HEK293 (cell line): ENCODE results near the gene GPR62.

Source experiments
- CTCF ChIA-PET: fragments of 350-600 bp; formaldehyde crosslinking; extraction: SDS; loops from one replicate; lab custom pipeline; 2021; ENCODE audit warnings: antibody characterized with exemption; lab: Yijun Ruan, JAX
- POLR2A ChIA-PET: fragments of 300-600 bp; formaldehyde crosslinking; extraction: SDS; loops from one replicate; lab custom pipeline; 2020; ENCODE audit warnings: antibody characterized with exemption, inconsistent platforms; lab: Yijun Ruan, JAX
- H3K27ac ChIP-seq: fragments of 200-500 bp; sonication (Bioruptor generic); 2 replicates; pipeline ENCODE4 v1.5.1; 2014; ENCODE audit warnings: low read depth, low read length, control low read depth, inconsistent platforms; ENCODE audit errors: extremely low read depth
- H3K36me3 ChIP-seq, 2 experiments: fragments of 200-500 bp in 1 of 2; sonication (Bioruptor generic) in 1 of 2; 1 replicate in 1 of 2; 2 replicates in 1 of 2; pipeline ENCODE4 v1.5.1; 2014 to 2017; ENCODE audit warnings: inconsistent platforms in 2 of 2, low read length in 2 of 2; ENCODE audit not compliant: control insufficient read depth in 2 of 2, insufficient read depth in 1 of 2
- H3K4me1 ChIP-seq: fragments of 200-500 bp; sonication (Bioruptor generic); 2 replicates; pipeline ENCODE4 v1.5.1; 2014; ENCODE audit warnings: mild to moderate bottlenecking, low read length, inconsistent platforms; ENCODE audit not compliant: control insufficient read depth, insufficient read depth
- H3K4me3 ChIP-seq: 2 replicates; pipeline ENCODE4 v1.5.1; 2011; ENCODE audit warnings: low read depth, mild to moderate bottlenecking, control low read depth, low read length, moderate library complexity
- H3K9me3 ChIP-seq: fragments of 200-500 bp; sonication (Bioruptor generic); 2 replicates; pipeline ENCODE4 v1.5.1; 2014; ENCODE audit warnings: low read depth, low read length, inconsistent platforms; ENCODE audit not compliant: control insufficient read depth, insufficient read depth
- EGR2 ChIP-seq: fragments of 450-650 bp; formaldehyde crosslinking; IDR thresholded peaks from 2 replicates; pipeline ENCODE4 v1.5.1; 2016; ENCODE audit warnings: low read depth, missing biosample characterization, missing genetic modification characterization
- INSM2 ChIP-seq: fragments of 450-650 bp; formaldehyde crosslinking; IDR thresholded peaks from 2 replicates; pipeline ENCODE4 v1.5.1; 2016; ENCODE audit warnings: missing biosample characterization, missing genetic modification characterization
- KLF10 ChIP-seq: fragments of 450-650 bp; IDR thresholded peaks from 2 replicates; pipeline ENCODE4 v1.5.1; 2018; ENCODE audit warnings: missing biosample characterization, mild to moderate bottlenecking, missing genetic modification characterization
- MYNN ChIP-seq: fragments of 450-650 bp; formaldehyde crosslinking; IDR thresholded peaks from 2 replicates; pipeline ENCODE4 v1.5.1; 2016; ENCODE audit warnings: missing biosample characterization, missing genetic modification characterization, borderline replicate concordance
- ZNF112 ChIP-seq: fragments of 450-650 bp; formaldehyde crosslinking; IDR thresholded peaks from 2 replicates; pipeline ENCODE4 v1.5.0; 2017; ENCODE audit warnings: missing biosample characterization, missing genetic modification characterization
- ZNF157 ChIP-seq: fragments of 450-650 bp; formaldehyde crosslinking; IDR thresholded peaks from 2 replicates; pipeline ENCODE4 v1.5.1; 2016; ENCODE audit warnings: missing biosample characterization, missing genetic modification characterization
- ZNF184 ChIP-seq: fragments of 450-650 bp; IDR thresholded peaks from 2 replicates; pipeline ENCODE4 v1.5.1; 2018; ENCODE audit warnings: missing biosample characterization, mild to moderate bottlenecking, missing genetic modification characterization
- ZNF274 ChIP-seq, 2 experiments: fragments of 200-500 bp in 1 of 2; fragments of 450-650 bp in 1 of 2; sonication (Bioruptor generic) in 1 of 2; formaldehyde crosslinking in 1 of 2; IDR thresholded peaks; 2 replicates each; pipeline versions ENCODE4 v1.5.1 to v1.6.1; 2014 to 2016; ENCODE audit warnings: borderline replicate concordance in 1 of 2, inconsistent platforms in 1 of 2, low read length in 1 of 2, missing biosample characterization in 1 of 2, missing genetic modification characterization in 1 of 2
- ZNF391 ChIP-seq: fragments of 450-650 bp; formaldehyde crosslinking; IDR thresholded peaks from 2 replicates; pipeline ENCODE4 v1.5.1; 2016; ENCODE audit warnings: low read depth, missing biosample characterization, missing genetic modification characterization, borderline replicate concordance
- ZNF416 ChIP-seq: fragments of 450-650 bp; formaldehyde crosslinking; IDR thresholded peaks from 2 replicates; pipeline ENCODE4 v1.5.1; 2016; ENCODE audit warnings: missing biosample characterization, missing genetic modification characterization
- ZNF433 ChIP-seq: fragments of 450-650 bp; formaldehyde crosslinking; IDR thresholded peaks from 2 replicates; pipeline ENCODE4 v1.5.1; 2016; ENCODE audit warnings: missing biosample characterization, missing genetic modification characterization, low read depth
- ZNF488 ChIP-seq: fragments of 450-650 bp; formaldehyde crosslinking; IDR thresholded peaks from 2 replicates; pipeline ENCODE4 v1.5.1; 2016; ENCODE audit warnings: missing biosample characterization, missing genetic modification characterization
- ZNF518A ChIP-seq: fragments of 450-650 bp; formaldehyde crosslinking; conservative IDR thresholded peaks from 2 replicates; pipeline ENCODE4 v1.5.1; 2016; ENCODE audit warnings: low read depth, missing biosample characterization, missing genetic modification characterization
- ZNF639 ChIP-seq: fragments of 450-650 bp; formaldehyde crosslinking; IDR thresholded peaks from 2 replicates; pipeline ENCODE4 v1.5.1; 2016; ENCODE audit warnings: missing biosample characterization, missing genetic modification characterization
- ZNF670 ChIP-seq: fragments of 450-650 bp; formaldehyde crosslinking; IDR thresholded peaks from 2 replicates; pipeline ENCODE4 v1.5.1; 2016; ENCODE audit warnings: missing biosample characterization, missing genetic modification characterization, low read depth
- ZNF692 ChIP-seq: fragments of 450-650 bp; formaldehyde crosslinking; IDR thresholded peaks from 2 replicates; pipeline ENCODE4 v1.5.1; 2016; ENCODE audit warnings: missing biosample characterization, missing genetic modification characterization
- ZNF701 ChIP-seq: fragments of 450-650 bp; formaldehyde crosslinking; IDR thresholded peaks from 2 replicates; pipeline ENCODE4 v1.5.1; 2016; ENCODE audit warnings: missing biosample characterization, missing genetic modification characterization
- ZNF792 ChIP-seq: fragments of 450-650 bp; formaldehyde crosslinking; IDR thresholded peaks from 2 replicates; pipeline ENCODE4 v1.5.1; 2016; ENCODE audit warnings: missing biosample characterization, missing genetic modification characterization

The GPR62 gene

GRCh38 chr3:51984269-51984647 lies 29.1 kb downstream of the GPR62 start:
- CTCF ChIA-PET = interaction anchor here (0.7 to 3.0 kb wide), 2 partner anchors 10 to 35 kb away, joined by 4 to 38 read pairs; partner anchors contain the start of genes ABHD14A and ABHD14B
- no peaks in the 10 kb centered on the region for H3K9me3 ChIP-seq
- H3K4me1 ChIP-seq = no peaks in the 10 kb centered on the region
- peaks cover 0 to 8% of the 10 kb centered on the region in 2 experiments; a peak in 1 of 3 replicates for H3K36me3 ChIP-seq
- H3K27ac ChIP-seq = 0 out of 2 replicates have a peak overlapping the region, but pooled peaks have one; percentile 12
- POLR2A ChIA-PET = interaction anchor here (1.9 to 3.6 kb wide), 3 partner anchors 8 to 16 kb away, joined by 8 to 47 read pairs (median 43); partner anchors contain the start of genes PCBP4 and RPL29
- H3K4me3 ChIP-seq = no peak overlapping the region
- TF ChIP-seq ZNF488 (tag by site-specific recombination) (no peak), ZNF701 (no peak)

GRCh38 chr3:51985063-51985462 lies 29.9 kb downstream of the GPR62 start:
- no peak overlapping the region for H3K27ac ChIP-seq
- POLR2A ChIA-PET = interaction anchor here (0.6 to 3.6 kb wide), 2 partner anchors 10 to 190 kb away, joined by 3 to 47 read pairs; partner anchors contain the start of gene RPL29
- no peak overlapping the region for H3K4me3 ChIP-seq

More at GRCh38 chr3:51985063-51985462, 29.9 kb downstream of the GPR62 start:
- H3K36me3 ChIP-seq = peaks cover 0 to 8% of the 10 kb centered on the region in 2 experiments; a peak in 1 of 3 replicates
- no peaks in the 10 kb centered on the region for H3K4me1 ChIP-seq
- no peaks in the 10 kb centered on the region for H3K9me3 ChIP-seq
- TF ChIP-seq MYNN (tag by site-specific recombination) (no peak), ZNF274 (IDR thresholded peaks at IDR 0.05; ENCODE audit: low read length) (no peak), ZNF274 (tag by site-specific recombination; IDR thresholded peaks at IDR 0.05; ENCODE audit: borderline replicate concordance) (no peak), ZNF639 (tag by site-specific recombination) (no peak), ZNF112 (tag by site-specific recombination) (no peak), ZNF184 (tag by site-specific recombination) (no peak), ZNF670 (tag by site-specific recombination) (no peak), ZNF433 (no peak), INSM2 (tag by site-specific recombination) (no peak), ZNF518A (tag by site-specific recombination) (no peak), ZNF157 (tag by site-specific recombination) (no peak), ZNF692 (no peak), ZNF416 (tag by site-specific recombination) (no peak), ZNF391 (tag by site-specific recombination) (no peak), EGR2 (tag by site-specific recombination) (no peak), ZNF792 (no peak), KLF10 (no peak)
- CTCF ChIA-PET = no interaction called here
